ENCODE measurements around the gene TRAF3IP1. TPM values are rescaled to one million over a fixed set of nuclear protein-coding genes. Genes with fewer than 3 reads are reported as not detected.
A peak's percentile ranks its signal among the peaks of the same experiment; 100 is the strongest.

TRAF3IP1 gene
- total and polyA plus RNA-seq, 2 of the 13 experiments (the other 11 are each of a cell fraction or from before 2014, with no cell fraction given): 4.1 to 12.9 TPM

DNA sequence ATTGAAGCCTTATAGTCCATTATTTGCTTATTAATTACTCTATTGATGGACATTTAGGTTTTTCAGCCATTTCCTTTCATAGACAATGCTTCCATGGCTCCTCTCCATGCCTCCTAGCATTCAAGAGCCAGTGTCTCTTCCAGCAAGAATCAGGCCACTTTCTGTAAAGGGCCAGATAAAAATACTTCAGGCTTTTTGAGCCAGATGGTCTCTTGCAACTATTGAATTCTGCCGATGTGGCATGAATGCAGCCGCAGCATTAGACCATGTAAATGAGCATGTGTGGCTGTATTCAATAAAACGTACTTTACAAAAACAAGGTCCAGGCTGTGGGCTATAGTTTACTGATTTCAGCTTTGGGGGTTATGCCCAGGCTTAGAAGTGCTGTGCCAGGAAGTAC is 38.5 kb downstream of the TRAF3IP1 start:
- Histone ChIP-seq H2AFZ (ENCODE audit: low read length) (no peak overlapping the region), H4K20me1 (ENCODE audit: insufficient read depth, low read length) (no peaks in the 10 kb centered on the region; the same call in 1 of the 2 replicates), H3K4me2 (ENCODE audit: low read depth, low read length) (no peak overlapping the region), H3K4me3 (replicated peaks in 1 of 3; ENCODE audit: insufficient read depth in 1 of 3, low read depth in 2 of 3, low read length in 3 of 3) (no peak overlapping the region), H3K4me1 (ENCODE audit: insufficient read depth, low read length) (peaks cover 12% of the 10 kb centered on the region), H3K79me2 (ENCODE audit: insufficient read depth, low read length) (no peaks in the 10 kb centered on the region), H3K27ac (ENCODE audit: extremely low read length, insufficient read depth, low read length) (no peak overlapping the region), H3K9ac (ENCODE audit: insufficient read depth, low read depth, low read length) (no peak overlapping the region), H3K9me3 (ENCODE audit: low read length) (no peaks in the 10 kb centered on the region), H3K36me3 (replicated peaks in 1 of 2; ENCODE audit: control insufficient read depth in 1 of 2, insufficient read depth in 2 of 2, low read length in 2 of 2) (peaks cover 1 to 17% of the 10 kb centered on the region in 2 experiments; a peak in 3 of 5 replicates), H3K27me3 (ENCODE audit: control insufficient read depth in 1 of 2, insufficient read depth in 2 of 2, low read length in 2 of 2) (no peaks in the 10 kb centered on the region)
- intact Hi-C loops (cut with micrococcal nuclease; ENCODE audit: unreplicated experiment) (no loop called here), in situ Hi-C loops (cut with HindIII; ENCODE audit: extremely low pct_ligation_motif_present, low pct_unique_long_range_greater_than_20kb) (loop anchor here (25.0 kb wide), 1 partner anchor 429 kb away; no protein-coding TSS in a partner anchor)
- TF ChIP-seq NFE2L1 (CRISPR knock-in tag; IDR thresholded peaks at IDR 0.05; ENCODE audit: borderline replicate concordance) (no peak), SMAD9 (CRISPR knock-in tag; IDR thresholded peaks at IDR 0.05) (no peak), MAFK (conservative IDR thresholded peaks at IDR 0.05 in 1 of 2, IDR thresholded peaks at IDR 0.05 in 1 of 2; ENCODE audit: low read length in 2 of 2) (peak in 1 of 2 experiments; percentile 63; a peak in 2 of 4 replicates), MAFF (IDR thresholded peaks at IDR 0.05; ENCODE audit: low read depth, low read length) (0 out of 2 replicates have a peak, but pooled peaks have one; percentile 28)
- DNase-seq (ENCODE audit: low spot score): no peak
- FAIRE-seq: no peak
- ATAC-seq: no peak
- WGBS (ENCODE audit: low lambda C conversion rate): 97% methylated on average over 3 of the region's 3 CpGs
- ChIA-PET POLR2A (no interaction called here), CTCF (ENCODE audit: low intra/inter-chr PET ratio, low total read pairs) (interaction anchor here (2.1 kb wide), 1 partner anchor 104 kb away, joined by 6 read pairs; no protein-coding TSS in a partner anchor)
- no TSS peak for BruUV-seq (replicated peaks)

DNA sequence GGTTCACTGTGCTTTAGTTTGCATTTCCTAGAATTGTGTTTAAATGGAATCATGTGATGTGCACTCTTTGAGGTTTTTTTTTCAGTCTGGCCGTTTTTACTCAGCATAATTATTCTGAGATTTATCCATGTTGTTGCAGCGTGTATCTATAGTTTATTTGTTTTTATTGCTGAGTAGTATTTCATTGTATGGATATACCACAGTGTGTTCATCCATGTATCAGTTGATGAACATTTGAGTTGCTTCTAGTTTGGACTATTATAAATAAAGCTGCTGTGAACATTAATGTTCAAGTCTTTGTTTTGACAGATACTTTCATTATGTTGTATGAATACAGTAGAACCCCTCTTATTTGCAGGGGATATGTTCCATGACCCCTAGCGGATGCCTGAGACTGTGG is 39.1 kb downstream of the TRAF3IP1 start:
- CTCF ChIA-PET (ENCODE audit: low intra/inter-chr PET ratio, low total read pairs): interaction anchor here (2.1 kb wide), 1 partner anchor 103 kb away, joined by 6 read pairs; no protein-coding TSS in a partner anchor

More for the DNA sequence above, 39.1 kb downstream of the TRAF3IP1 start:
- POLR2A ChIA-PET: no interaction called here
- no peaks in the 10 kb centered on the region for H3K9me3 ChIP-seq (ENCODE audit: low read length)
- no peaks in the 10 kb centered on the region for H3K27me3 ChIP-seq (ENCODE audit: control insufficient read depth in 1 of 2, insufficient read depth in 2 of 2, low read length in 2 of 2)
- BruUV-seq (replicated peaks): no TSS peak
- no peaks in the 10 kb centered on the region; the same call in 1 of the 2 replicates for H4K20me1 ChIP-seq (ENCODE audit: insufficient read depth, low read length)
- peaks cover 1 to 13% of the 10 kb centered on the region in 2 experiments; a peak in 3 of 5 replicates for H3K36me3 ChIP-seq (replicated peaks in 1 of 2; ENCODE audit: control insufficient read depth in 1 of 2, insufficient read depth in 2 of 2, low read length in 2 of 2)
- FAIRE-seq (no peak), ATAC-seq (no peak), DNase-seq (ENCODE audit: low spot score) (no peak)
- peaks cover 12% of the 10 kb centered on the region for H3K4me1 ChIP-seq (ENCODE audit: insufficient read depth, low read length)
- TF ChIP-seq, protein P1, sequence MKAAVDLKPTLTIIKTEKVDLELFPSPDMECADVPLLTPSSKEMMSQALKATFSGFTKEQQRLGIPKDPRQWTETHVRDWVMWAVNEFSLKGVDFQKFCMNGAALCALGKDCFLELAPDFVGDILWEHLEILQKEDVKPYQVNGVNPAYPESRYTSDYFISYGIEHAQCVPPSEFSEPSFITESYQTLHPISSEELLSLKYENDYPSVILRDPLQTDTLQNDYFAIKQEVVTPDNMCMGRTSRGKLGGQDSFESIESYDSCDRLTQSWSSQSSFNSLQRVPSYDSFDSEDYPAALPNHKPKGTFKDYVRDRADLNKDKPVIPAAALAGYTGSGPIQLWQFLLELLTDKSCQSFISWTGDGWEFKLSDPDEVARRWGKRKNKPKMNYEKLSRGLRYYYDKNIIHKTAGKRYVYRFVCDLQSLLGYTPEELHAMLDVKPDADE (CRISPR knock-in tag; IDR thresholded peaks at IDR 0.05): no peak
- TF ChIP-seq ZNF737 (CRISPR knock-in tag; IDR thresholded peaks at IDR 0.05; ENCODE audit: borderline replicate concordance): no peak
- TF ChIP-seq, protein P2, sequence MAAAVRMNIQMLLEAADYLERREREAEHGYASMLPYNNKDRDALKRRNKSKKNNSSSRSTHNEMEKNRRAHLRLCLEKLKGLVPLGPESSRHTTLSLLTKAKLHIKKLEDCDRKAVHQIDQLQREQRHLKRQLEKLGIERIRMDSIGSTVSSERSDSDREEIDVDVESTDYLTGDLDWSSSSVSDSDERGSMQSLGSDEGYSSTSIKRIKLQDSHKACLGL (CRISPR knock-in tag; IDR thresholded peaks at IDR 0.05): no peak
- TF ChIP-seq SIX4 (CRISPR knock-in tag; IDR thresholded peaks at IDR 0.05): no peak
- no peak for TF ChIP-seq GLI4 (CRISPR knock-in tag; IDR thresholded peaks at IDR 0.05; ENCODE audit: borderline replicate concordance)
- TF ChIP-seq ARNTL (CRISPR knock-in tag; IDR thresholded peaks at IDR 0.05): no peak
- TF ChIP-seq, protein P3, sequence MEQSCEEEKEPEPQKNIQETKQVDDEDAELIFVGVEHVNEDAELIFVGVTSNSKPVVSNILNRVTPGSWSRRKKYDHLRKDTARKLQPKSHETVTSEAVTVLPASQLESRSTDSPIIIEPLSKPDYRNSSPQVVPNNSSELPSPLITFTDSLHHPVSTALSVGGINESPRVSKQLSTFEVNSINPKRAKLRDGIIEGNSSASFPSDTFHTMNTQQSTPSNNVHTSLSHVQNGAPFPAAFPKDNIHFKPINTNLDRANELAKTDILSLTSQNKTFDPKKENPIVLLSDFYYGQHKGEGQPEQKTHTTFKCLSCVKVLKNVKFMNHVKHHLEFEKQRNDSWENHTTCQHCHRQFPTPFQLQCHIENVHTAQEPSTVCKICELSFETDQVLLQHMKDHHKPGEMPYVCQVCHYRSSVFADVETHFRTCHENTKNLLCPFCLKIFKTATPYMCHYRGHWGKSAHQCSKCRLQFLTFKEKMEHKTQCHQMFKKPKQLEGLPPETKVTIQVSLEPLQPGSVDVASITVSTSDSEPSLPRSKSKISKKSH (CRISPR knock-in tag; IDR thresholded peaks at IDR 0.05; ENCODE audit: borderline replicate concordance): no peak
- TF ChIP-seq YEATS4 (CRISPR knock-in tag; IDR thresholded peaks at IDR 0.05; ENCODE audit: borderline replicate concordance): no peak
- H3K4me2 ChIP-seq (ENCODE audit: low read depth, low read length): no peak overlapping the region
- no peak overlapping the region for H3K27ac ChIP-seq (ENCODE audit: extremely low read length, insufficient read depth, low read length)
- no peaks in the 10 kb centered on the region for H3K79me2 ChIP-seq (ENCODE audit: insufficient read depth, low read length)
- in situ Hi-C loops (cut with HindIII; ENCODE audit: extremely low pct_ligation_motif_present, low pct_unique_long_range_greater_than_20kb): loop anchor here (25.0 kb wide), 1 partner anchor 428 kb away; no protein-coding TSS in a partner anchor
- H3K4me3 ChIP-seq (replicated peaks in 1 of 3; ENCODE audit: insufficient read depth in 1 of 3, low read depth in 2 of 3, low read length in 3 of 3): no peak overlapping the region
- H2AFZ ChIP-seq (ENCODE audit: low read length): no peak overlapping the region
- 86% methylated on average over 3 of the region's 3 CpGs for WGBS (ENCODE audit: low lambda C conversion rate)
- intact Hi-C loops (cut with micrococcal nuclease; ENCODE audit: unreplicated experiment): no loop called here
- no peak overlapping the region for H3K9ac ChIP-seq (ENCODE audit: insufficient read depth, low read depth, low read length)
